HEK293T (cell line): ENCODE data around the gene ANK2.

Source experiments
- CTCF ChIA-PET: fragments of 350-600 bp; formaldehyde crosslinking; extraction: SDS; loops from one replicate; lab custom pipeline; 2021; ENCODE audit warnings: antibody characterized with exemption, inconsistent platforms; lab: Yijun Ruan, JAX
- POLR2A ChIA-PET: fragments of 350-600 bp; formaldehyde crosslinking; extraction: SDS; loops from one replicate; lab custom pipeline; 2020; ENCODE audit warnings: antibody characterized with exemption, inconsistent platforms; lab: Yijun Ruan, JAX
- DNase-seq: peaks from one replicate; pipeline ENCODE4 v3.0.0; 2012; ENCODE audit warnings: mixed read lengths; ENCODE audit errors: extremely low spot score
- ARNT ChIP-seq: fragments of 450-650 bp; IDR thresholded peaks from 2 replicates; pipeline ENCODE4 v1.6.1; 2017; ENCODE audit warnings: mild to moderate bottlenecking
- BHLHE40 ChIP-seq: fragments of 450-650 bp; IDR thresholded peaks from 2 replicates; pipeline ENCODE4 v1.6.1; 2016; ENCODE audit warnings: mild to moderate bottlenecking, moderate library complexity, borderline replicate concordance
- CTBP1 ChIP-seq: fragments of 450-650 bp; IDR thresholded peaks from 2 replicates; pipeline ENCODE4 v1.6.1; 2016; ENCODE audit warnings: borderline replicate concordance
- ELF4 ChIP-seq: fragments of 450-650 bp; IDR thresholded peaks from 2 replicates; pipeline ENCODE4 v1.6.1; 2017; ENCODE audit warnings: antibody characterized with exemption
- FOXA1 ChIP-seq: fragments of 450-650 bp; IDR thresholded peaks from 2 replicates; pipeline ENCODE4 v1.6.1; 2016; ENCODE audit warnings: mild to moderate bottlenecking
- FOXK2 ChIP-seq: fragments of 450-650 bp; IDR thresholded peaks from 2 replicates; pipeline ENCODE4 v1.6.1; 2016; ENCODE audit warnings: mild to moderate bottlenecking
- FOXM1 ChIP-seq: fragments of 450-650 bp; IDR thresholded peaks from 2 replicates; pipeline ENCODE4 v1.6.1; 2017; ENCODE audit warnings: mild to moderate bottlenecking, borderline replicate concordance
- HDGF ChIP-seq: fragments of 450-650 bp; IDR thresholded peaks from 2 replicates; pipeline ENCODE4 v1.6.1; 2017; ENCODE audit warnings: antibody characterized with exemption, borderline replicate concordance
- L3MBTL2 ChIP-seq: fragments of 450-650 bp; conservative IDR thresholded peaks from 2 replicates; pipeline ENCODE4 v1.6.1; 2016; ENCODE audit warnings: mild to moderate bottlenecking
- LEF1 ChIP-seq: fragments of 450-650 bp; IDR thresholded peaks from 2 replicates; pipeline ENCODE4 v1.6.1; 2017; ENCODE audit warnings: mild to moderate bottlenecking, borderline replicate concordance
- NFRKB ChIP-seq: fragments of 450-650 bp; IDR thresholded peaks from 2 replicates; pipeline ENCODE4 v1.6.1; 2016; ENCODE audit warnings: mild to moderate bottlenecking, moderate library complexity
- SP1 ChIP-seq: fragments of 450-650 bp; IDR thresholded peaks from 2 replicates; pipeline ENCODE4 v1.6.1; 2017
- SUZ12 ChIP-seq: fragments of 450-650 bp; IDR thresholded peaks from 2 replicates; pipeline ENCODE4 v1.6.1; 2016; ENCODE audit warnings: mild to moderate bottlenecking
- TARDBP ChIP-seq: fragments of 450-650 bp; IDR thresholded peaks from 2 replicates; pipeline ENCODE4 v1.6.1; 2016
- ZNF384 ChIP-seq: fragments of 450-650 bp; IDR thresholded peaks from 2 replicates; pipeline ENCODE4 v1.6.1; 2016
- TF ChIP-seq, protein P1 (sequence below): fragments of 450-650 bp; IDR thresholded peaks from 2 replicates; pipeline ENCODE4 v1.6.1; 2016

The ANK2 gene

DNA sequence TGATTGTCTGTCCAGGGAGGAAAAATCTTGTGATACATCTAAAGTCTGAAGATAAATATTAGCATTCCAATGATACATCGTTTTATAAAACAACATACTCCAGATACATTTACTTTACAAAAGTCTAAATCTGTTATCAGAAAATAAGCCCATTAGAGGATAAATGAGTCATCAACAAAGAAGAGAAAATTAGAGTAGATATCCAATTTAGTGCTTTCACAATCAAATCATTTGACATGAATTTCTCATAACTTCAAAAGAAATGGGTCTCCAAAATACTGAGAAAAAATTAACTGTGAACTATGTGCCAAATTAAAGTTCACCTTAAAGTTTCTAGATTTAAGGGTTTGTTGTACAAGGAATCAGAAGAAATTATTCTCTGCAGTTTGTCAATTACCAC is 213.8 kb downstream of the ANK2 start:
- no peak for TF ChIP-seq ARNT
- no peak for TF ChIP-seq FOXM1
- TF ChIP-seq ELF4, result no peak
- no peak for TF ChIP-seq HDGF
- no peak for TF ChIP-seq NFRKB
- no peak for TF ChIP-seq L3MBTL2
- TF ChIP-seq BHLHE40, result no peak
- no peak for TF ChIP-seq SUZ12
- TF ChIP-seq FOXK2, result no peak
- TF ChIP-seq FOXA1, result no peak
- no peak for TF ChIP-seq ZNF384
- no peak for TF ChIP-seq SP1
- TF ChIP-seq, protein P1, sequence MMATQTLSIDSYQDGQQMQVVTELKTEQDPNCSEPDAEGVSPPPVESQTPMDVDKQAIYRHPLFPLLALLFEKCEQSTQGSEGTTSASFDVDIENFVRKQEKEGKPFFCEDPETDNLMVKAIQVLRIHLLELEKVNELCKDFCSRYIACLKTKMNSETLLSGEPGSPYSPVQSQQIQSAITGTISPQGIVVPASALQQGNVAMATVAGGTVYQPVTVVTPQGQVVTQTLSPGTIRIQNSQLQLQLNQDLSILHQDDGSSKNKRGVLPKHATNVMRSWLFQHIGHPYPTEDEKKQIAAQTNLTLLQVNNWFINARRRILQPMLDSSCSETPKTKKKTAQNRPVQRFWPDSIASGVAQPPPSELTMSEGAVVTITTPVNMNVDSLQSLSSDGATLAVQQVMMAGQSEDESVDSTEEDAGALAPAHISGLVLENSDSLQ, result no peak
- no peak for TF ChIP-seq LEF1
- no peak for TF ChIP-seq TARDBP
- TF ChIP-seq CTBP1, result no peak
- DNase-seq, result no peak
- CTCF ChIA-PET, result no interaction called here
- POLR2A ChIA-PET, result no interaction called here

DNA sequence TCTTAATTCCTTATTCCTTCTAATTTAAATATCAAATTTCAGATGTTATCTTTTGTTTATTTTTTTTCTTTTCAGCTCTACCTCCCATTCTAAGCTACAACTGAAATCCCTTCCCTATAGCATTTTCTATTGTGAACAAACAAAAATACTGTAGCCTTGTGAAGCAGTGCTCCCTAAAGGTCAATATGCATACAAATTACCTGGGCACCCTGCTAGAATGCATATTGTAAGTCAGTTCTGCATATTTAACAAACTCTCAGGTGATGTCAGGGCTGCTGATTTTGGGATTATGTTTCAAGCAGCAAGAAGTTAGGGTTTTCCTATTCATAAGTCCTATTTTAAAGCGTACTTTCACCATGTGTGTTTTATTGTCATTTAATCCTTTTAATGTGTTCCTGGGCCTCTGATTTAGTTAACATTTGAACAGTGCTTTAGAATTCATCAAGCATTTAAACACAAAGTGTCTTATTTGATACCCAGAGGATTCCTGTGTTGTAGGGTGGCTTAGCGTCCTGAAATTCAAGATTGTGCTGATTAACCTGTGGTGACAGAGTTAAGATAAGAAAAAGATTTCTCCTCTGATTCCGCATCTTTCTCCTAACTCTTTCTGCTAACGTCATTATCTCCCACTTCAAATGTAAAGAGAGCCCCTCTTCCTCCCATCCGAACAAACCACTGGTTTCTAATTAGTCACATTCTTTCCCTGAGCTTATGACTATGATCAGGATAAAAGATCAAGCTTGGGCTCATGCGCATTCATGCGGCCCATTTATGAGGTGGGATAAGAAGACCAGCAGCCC is 221.3 kb downstream of the ANK2 start:
- no peak for DNase-seq

DNA sequence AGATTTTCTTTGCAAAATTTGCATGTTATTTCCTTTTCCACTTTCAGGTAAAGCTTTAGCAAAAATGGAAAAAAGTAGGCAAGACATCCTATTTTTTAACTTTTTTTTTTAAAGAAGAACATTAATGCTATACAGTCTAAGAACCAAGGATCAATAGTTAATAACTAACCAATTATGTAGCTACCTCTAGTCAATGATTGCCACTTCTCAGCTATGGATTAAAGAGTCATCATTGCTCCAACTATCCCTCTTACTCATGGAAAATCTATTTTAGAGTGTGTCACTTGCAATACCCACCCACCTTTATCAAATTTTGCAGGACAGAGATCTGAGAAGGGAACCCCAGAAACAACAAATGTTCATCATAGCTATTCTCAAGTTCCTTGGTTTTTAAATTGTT is 223.1 kb downstream of the ANK2 start:
- TF ChIP-seq CTBP1 (no peak), FOXM1 (no peak), HDGF (no peak), FOXK2 (no peak), NFRKB (no peak), L3MBTL2 (no peak), FOXA1 (no peak), ARNT (no peak), LEF1 (no peak), TARDBP (no peak), ELF4 (no peak)
- TF ChIP-seq, protein P1, result no peak
- CTCF ChIA-PET, result no interaction called here
- POLR2A ChIA-PET, result no interaction called here
- no peak for DNase-seq

More for the DNA sequence above, 221.3 kb downstream of the ANK2 start:
- no peak for TF ChIP-seq HDGF
- no peak for TF ChIP-seq SUZ12
- no peak for TF ChIP-seq TARDBP
- no peak for TF ChIP-seq ZNF384
- no peak for TF ChIP-seq BHLHE40
- no peak for TF ChIP-seq LEF1
- TF ChIP-seq ELF4, result no peak
- no peak for TF ChIP-seq FOXK2
- no peak for TF ChIP-seq FOXA1
- no peak for TF ChIP-seq CTBP1
- TF ChIP-seq, protein P1, result no peak
- TF ChIP-seq L3MBTL2, result no peak
- TF ChIP-seq FOXM1, result no peak
- no peak for TF ChIP-seq ARNT
- no peak for TF ChIP-seq NFRKB
- TF ChIP-seq SP1, result no peak
- CTCF ChIA-PET, result no interaction called here
- POLR2A ChIA-PET, result no interaction called here

DNA sequence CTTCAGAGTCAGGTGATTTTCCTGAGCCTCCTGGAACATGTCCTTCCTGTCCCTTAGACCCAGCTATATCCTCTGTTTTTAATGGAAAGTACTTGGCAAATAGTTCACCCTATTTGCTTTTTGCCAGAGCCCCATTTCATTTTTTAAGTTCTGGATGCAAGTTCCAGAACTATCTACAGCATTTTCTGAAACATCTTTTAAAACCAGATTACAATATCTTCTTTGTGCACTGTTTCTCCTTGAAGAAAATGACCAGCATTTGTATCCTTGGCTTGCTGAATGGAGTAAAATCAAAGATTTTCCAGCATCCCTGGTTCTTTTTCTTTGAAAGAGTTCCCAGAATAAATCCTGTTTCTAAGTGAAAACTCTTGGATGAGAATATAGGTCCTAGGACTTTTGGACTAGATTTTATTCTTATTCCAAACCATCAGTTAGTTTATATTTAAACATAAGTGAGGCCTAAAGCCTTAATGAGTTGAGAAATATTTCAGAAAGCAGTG is 224.3 kb downstream of the ANK2 start:
- ChIA-PET CTCF (no interaction called here), POLR2A (no interaction called here)
- DNase-seq, result no peak
- TF ChIP-seq, protein P1, result no peak
- no peak for TF ChIP-seq L3MBTL2
- no peak for TF ChIP-seq ELF4
- no peak for TF ChIP-seq FOXM1
- TF ChIP-seq FOXK2, result no peak
- no peak for TF ChIP-seq FOXA1

DNA sequence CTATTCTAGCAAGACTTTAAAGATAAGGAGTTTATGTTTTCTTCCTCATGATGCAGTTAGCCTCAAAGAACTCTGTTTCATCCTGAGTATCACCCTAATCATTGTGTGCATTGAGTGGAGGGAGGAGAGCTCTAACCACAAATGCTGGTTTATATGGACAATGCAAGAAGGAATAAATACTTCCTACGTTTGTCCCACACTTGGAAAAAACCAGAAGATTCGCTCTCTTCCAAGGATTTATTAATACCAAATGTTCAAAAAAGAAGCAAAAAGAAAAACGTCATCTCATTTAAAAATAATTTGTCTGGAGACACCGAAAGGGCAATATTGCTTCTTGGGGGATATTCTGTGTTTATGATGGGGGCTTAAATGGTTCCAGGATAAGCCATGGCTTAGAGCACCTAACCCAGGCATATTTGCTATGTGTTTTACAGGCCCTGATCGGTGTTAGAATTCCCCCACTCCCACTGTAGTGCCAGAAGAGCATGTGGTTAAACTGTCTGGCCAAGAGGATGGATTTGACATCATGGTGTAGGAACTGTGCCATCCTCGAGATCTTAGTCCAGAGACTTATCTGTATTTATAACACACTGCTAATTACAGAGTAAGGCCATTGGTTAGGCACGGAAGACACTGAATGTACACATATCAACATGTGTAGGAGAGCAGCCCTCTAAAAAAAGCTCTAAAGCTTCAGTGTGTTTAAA is 227.2 kb downstream of the ANK2 start:
- ChIA-PET CTCF (no interaction called here), POLR2A (no interaction called here)
- DNase-seq, result no peak
- TF ChIP-seq TARDBP (no peak), ELF4 (no peak), NFRKB (no peak), FOXM1 (no peak)
